ENCODE data around the gene PYURF. TPM values are rescaled to one million over a fixed set of nuclear protein-coding genes. Genes with fewer than 3 reads are reported as not detected.

The PYURF gene
- polyA plus RNA-seq, 1 donor from 2014 or later = 287 TPM

GRCh38 chr4:88489100-88489761 is 34.3 kb downstream of the PYURF start (continued):
- TF ChIP-seq POLR2AphosphoS5 (IDR thresholded peaks at IDR 0.05) = no peak

- no peaks in the 10 kb centered on the region for H3K9me2 ChIP-seq (ENCODE audit: insufficient read depth, low read length)
- H3K4me3 ChIP-seq (ENCODE audit: low read length) = no peak overlapping the region
- H3K9me3 ChIP-seq (ENCODE audit: low read length) = no peaks in the 10 kb centered on the region
- H3K9ac ChIP-seq (ENCODE audit: low read length) = no peak overlapping the region
- H3F3A ChIP-seq (ENCODE audit: insufficient read depth, low read length, poor library complexity, severe bottlenecking) = no peaks in the 10 kb centered on the region
- no peak overlapping the region for H3K27ac ChIP-seq (ENCODE audit: low read length)
- no peaks in the 10 kb centered on the region for H3K79me2 ChIP-seq (replicated peaks; ENCODE audit: insufficient read depth, low read length)
- no peaks in the 10 kb centered on the region for H4K20me1 ChIP-seq (ENCODE audit: insufficient read depth)
- no peak for TF ChIP-seq POLR2AphosphoS5 (IDR thresholded peaks at IDR 0.05)
- TF ChIP-seq CTCF (IDR thresholded peaks at IDR 0.05; ENCODE audit: poor library complexity, severe bottlenecking) = no peak
- TF ChIP-seq TAF1 (IDR thresholded peaks at IDR 0.05; ENCODE audit: low read depth) = no peak
- TF ChIP-seq EP300 (conservative IDR thresholded peaks at IDR 0.05; ENCODE audit: poor library complexity, severe bottlenecking) = no peak
- no peak for TF ChIP-seq REST (IDR thresholded peaks at IDR 0.05; ENCODE audit: borderline replicate concordance)
- TF ChIP-seq RAD21 (conservative IDR thresholded peaks at IDR 0.05) = no peak
- no peak for TF ChIP-seq MXI1 (conservative IDR thresholded peaks at IDR 0.05; ENCODE audit: poor library complexity, severe bottlenecking)
- TF ChIP-seq EZH2 (IDR thresholded peaks at IDR 0.05; ENCODE audit: borderline replicate concordance, insufficient read depth, low read length, poor library complexity, severe bottlenecking) = no peak
- TF ChIP-seq SMC3 (conservative IDR thresholded peaks at IDR 0.05; ENCODE audit: poor library complexity) = no peak
- no peak overlapping the region for H2AFZ ChIP-seq (ENCODE audit: low read depth, low read length)
- no peaks in the 10 kb centered on the region for H3K36me3 ChIP-seq (ENCODE audit: insufficient read depth, low read length)
- H3K4me2 ChIP-seq (ENCODE audit: low read length) = no peak overlapping the region
- no peaks in the 10 kb centered on the region for H3K27me3 ChIP-seq (ENCODE audit: insufficient read depth, low read depth, low read length)
Measured at GRCh38 chr4:88481537-88481936, 42.0 kb downstream of the PYURF start.

- Histone ChIP-seq H3K36me3 (ENCODE audit: insufficient read depth, low read length) (no peaks in the 10 kb centered on the region), H2AFZ (ENCODE audit: low read depth, low read length) (no peak overlapping the region), H4K20me1 (ENCODE audit: insufficient read depth) (no peaks in the 10 kb centered on the region), H3K79me2 (replicated peaks; ENCODE audit: insufficient read depth, low read length) (no peaks in the 10 kb centered on the region), H3K4me2 (ENCODE audit: low read length) (no peak overlapping the region), H3F3A (ENCODE audit: insufficient read depth, low read length, poor library complexity, severe bottlenecking) (no peaks in the 10 kb centered on the region), H3K4me3 (ENCODE audit: low read length) (no peak overlapping the region), H3K9ac (ENCODE audit: low read length) (no peak overlapping the region), H3K27ac (ENCODE audit: low read length) (no peak overlapping the region), H3K9me2 (ENCODE audit: insufficient read depth, low read length) (no peaks in the 10 kb centered on the region), H3K27me3 (ENCODE audit: insufficient read depth, low read depth, low read length) (no peaks in the 10 kb centered on the region), H3K9me3 (ENCODE audit: low read length) (no peaks in the 10 kb centered on the region)
- TF ChIP-seq EP300 (conservative IDR thresholded peaks at IDR 0.05; ENCODE audit: poor library complexity, severe bottlenecking) = no peak
- TF ChIP-seq SMC3 (conservative IDR thresholded peaks at IDR 0.05; ENCODE audit: poor library complexity) = no peak
- no peak for TF ChIP-seq REST (IDR thresholded peaks at IDR 0.05; ENCODE audit: borderline replicate concordance)
- no peak for TF ChIP-seq EZH2 (IDR thresholded peaks at IDR 0.05; ENCODE audit: borderline replicate concordance, insufficient read depth, low read length, poor library complexity, severe bottlenecking)
- TF ChIP-seq CTCF (IDR thresholded peaks at IDR 0.05; ENCODE audit: poor library complexity, severe bottlenecking) = no peak
- TF ChIP-seq POLR2AphosphoS5 (IDR thresholded peaks at IDR 0.05) = no peak
- no peak for TF ChIP-seq RAD21 (conservative IDR thresholded peaks at IDR 0.05)
- TF ChIP-seq MXI1 (conservative IDR thresholded peaks at IDR 0.05; ENCODE audit: poor library complexity, severe bottlenecking) = no peak
- TF ChIP-seq TAF1 (IDR thresholded peaks at IDR 0.05; ENCODE audit: low read depth) = no peak
Measured at GRCh38 chr4:88478247-88478646, 45.3 kb downstream of the PYURF start.
